GM12801 (cell line): ENCODE results near the gene TCP1.

Source experiments
- TF ChIP-seq, protein P1 (sequence below): IDR thresholded peaks from one replicate; pipeline ENCODE4 v1.5.1; 2011; ENCODE audit warnings: control low read depth; ENCODE audit not compliant: insufficient read length; ENCODE audit errors: extremely low read depth

The TCP1 gene

DNA sequence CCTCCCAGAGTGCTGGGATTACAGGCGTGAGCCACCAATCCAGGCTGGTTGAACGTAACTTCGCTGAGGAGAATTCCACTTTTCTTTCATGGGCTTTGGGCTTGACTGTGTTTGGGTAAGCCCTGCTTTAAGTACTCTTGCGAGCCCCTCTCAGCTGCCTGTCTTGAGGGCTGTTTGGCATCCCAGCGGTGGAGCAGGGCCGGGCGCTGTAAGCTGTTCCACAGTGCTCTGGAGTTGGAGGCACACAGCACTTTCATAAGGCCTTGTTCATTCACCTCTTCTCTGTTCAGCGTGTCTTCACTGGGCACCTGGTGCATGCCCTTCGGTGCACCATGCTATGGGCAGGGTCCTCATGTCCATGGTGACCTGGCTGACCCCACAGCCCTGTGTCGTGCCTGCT lies 32.3 kb upstream of the TCP1 start:
- TF ChIP-seq, protein P1, sequence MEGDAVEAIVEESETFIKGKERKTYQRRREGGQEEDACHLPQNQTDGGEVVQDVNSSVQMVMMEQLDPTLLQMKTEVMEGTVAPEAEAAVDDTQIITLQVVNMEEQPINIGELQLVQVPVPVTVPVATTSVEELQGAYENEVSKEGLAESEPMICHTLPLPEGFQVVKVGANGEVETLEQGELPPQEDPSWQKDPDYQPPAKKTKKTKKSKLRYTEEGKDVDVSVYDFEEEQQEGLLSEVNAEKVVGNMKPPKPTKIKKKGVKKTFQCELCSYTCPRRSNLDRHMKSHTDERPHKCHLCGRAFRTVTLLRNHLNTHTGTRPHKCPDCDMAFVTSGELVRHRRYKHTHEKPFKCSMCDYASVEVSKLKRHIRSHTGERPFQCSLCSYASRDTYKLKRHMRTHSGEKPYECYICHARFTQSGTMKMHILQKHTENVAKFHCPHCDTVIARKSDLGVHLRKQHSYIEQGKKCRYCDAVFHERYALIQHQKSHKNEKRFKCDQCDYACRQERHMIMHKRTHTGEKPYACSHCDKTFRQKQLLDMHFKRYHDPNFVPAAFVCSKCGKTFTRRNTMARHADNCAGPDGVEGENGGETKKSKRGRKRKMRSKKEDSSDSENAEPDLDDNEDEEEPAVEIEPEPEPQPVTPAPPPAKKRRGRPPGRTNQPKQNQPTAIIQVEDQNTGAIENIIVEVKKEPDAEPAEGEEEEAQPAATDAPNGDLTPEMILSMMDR = no peak

DNA sequence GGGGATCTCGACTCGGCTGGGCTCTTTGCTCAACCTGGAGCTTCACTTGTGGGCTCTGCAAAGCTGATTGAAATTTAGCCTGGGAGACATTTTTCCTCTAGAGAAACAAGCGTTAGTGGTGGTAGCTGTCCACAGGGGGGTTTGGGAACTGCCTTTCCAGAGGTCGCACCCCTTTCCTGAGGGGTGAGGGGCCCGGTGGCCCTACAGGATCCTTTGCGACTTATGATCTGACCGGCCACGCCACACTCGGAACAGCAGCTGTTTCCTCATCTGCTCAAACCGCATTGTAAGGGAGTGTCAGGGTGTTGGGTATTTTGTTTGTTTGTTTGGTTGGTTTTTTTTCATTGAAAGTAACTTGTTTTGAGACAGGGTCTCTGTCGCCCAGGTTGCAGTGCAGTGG lies 31.7 kb upstream of the TCP1 start:
- TF ChIP-seq, protein P1 = no peak

DNA sequence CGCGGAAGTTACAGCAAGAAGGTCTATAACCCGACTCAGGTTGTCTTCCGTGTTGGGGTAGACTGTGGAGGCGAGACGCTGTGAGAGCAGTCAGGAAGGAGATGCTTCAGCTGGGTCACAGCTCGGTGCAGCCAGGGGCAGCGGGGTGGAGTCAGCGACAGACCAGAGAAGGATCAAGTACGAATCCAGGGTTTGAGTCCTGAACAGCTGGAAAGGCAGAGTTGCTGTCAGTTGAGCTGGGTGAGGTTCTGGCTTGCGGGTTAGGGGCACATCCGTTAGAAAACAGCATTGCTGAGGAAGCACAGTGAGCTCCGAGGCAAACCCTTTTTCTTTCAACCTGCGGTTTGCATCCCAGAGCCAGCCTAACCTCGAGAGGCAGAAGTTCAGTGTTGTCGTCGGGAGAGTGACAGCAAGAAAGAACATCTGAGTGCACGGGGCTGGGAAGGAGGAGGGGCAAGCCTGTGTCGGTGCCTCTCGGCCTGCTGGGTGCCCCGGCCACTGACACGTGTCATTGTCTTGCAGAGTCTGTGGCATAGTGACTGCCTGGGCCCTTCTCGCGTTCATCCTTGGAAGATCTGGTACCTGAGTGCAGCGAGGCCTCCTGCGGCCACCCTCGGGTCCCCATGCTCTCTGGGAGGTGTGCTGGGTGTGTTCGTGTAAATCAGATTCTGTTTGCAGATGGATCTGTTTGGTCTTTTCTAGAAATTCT lies 30.7 kb upstream of the TCP1 start:
- TF ChIP-seq, protein P1 = no peak

DNA sequence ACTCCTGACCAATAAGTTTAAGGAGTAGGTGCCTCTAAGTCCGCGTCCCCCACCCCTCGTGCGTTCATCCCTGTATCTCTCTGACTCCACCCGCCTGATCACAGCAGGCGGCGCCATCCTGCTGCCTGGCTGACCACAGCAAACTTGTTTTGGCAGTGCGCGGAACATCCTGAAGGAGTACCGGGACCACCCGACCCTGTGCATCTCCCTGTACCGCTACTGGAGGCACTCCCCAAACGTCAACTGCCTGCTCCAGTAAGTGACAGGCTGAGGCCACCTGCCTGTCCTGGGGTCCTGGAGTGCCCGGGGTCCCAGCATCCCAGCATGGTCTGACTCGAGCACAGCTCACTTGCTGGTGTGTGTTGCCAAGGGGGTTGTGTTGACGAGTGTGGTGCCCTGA lies 29.7 kb upstream of the TCP1 start:
- TF ChIP-seq, protein P1 = no peak

DNA sequence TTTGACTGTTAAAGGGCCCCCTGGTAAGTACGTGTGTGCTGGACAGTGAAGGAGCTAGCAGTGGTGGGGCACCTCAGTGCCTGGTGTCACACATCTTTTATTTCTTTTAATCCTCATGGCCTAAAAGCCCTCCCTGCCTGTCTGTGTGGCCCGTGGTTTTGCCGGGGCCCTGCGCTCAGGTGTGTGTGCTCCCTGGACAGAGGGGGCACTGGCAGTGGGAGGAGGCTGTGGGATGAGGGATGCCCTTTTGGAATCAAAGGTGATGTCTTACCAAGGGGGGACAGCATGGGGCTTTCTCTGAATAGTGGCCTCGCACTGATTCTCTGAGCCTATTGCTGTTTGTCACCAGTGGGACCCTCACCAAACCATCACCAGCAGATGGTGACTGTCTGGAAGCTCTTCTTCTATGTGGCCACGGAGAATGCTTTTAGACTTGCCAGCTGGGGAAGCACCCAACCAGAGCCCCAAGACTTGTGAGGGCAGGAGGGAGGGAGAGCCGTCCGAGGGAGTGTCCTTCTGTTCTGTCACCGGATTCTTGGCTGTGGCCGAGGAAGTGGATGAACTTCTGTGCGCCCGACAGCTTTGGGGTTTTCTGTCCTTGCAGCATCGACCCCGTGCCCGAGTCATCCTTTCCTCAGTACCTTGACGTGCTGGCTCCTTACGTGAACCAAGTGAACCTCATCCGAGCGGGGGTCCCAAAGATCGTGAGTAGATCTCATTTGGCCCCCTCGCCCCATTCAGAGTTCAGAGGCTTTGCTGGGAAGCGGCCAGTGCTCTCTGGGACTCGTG lies 28.7 kb upstream of the TCP1 start:
- TF ChIP-seq, protein P1 = no peak

DNA sequence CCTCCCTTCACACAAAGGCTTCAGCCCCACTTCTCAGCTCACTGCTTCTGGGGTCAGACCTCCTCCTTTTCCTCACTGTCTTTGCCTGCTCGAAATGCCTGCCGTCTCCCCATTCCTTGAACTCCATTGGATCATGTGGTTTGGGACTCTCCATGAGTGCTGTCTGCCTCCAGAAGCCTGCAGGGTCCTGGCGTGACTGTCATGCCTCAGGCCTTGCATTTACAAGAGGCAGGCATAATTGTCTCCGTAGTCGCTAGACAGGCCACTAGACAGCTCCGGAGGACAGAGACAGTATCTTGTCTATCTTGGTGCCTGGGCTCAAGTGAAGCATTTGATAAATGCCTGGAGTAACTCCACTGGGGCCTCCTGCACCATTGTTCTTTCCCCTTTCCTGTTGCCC lies 26.0 kb upstream of the TCP1 start:
- TF ChIP-seq, protein P1 = no peak

DNA sequence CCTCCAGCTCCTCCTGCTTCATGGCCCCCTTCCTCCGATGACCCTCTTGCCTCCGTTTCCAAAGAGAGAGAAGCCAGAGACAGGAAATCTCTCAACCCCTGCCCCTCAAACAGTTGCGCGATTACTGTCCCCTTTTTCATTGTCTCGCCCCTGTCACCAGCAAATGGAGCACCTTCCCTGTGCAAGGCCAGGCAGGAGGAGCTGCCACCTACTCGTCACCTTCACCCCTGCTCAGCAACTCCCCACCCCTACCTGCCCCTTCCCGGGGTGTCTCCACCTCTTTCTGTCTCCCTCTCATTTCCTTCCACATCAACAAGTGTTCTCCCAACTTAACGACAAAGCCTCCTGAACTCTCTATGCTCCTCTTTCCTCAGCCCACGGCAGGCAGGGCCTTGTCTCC lies 24.4 kb upstream of the TCP1 start:
- TF ChIP-seq, protein P1 = no peak
